GM12878 (cell line): Measurements from ENCODE around the gene KLHL1. TPM values are rescaled to one million over a fixed set of nuclear protein-coding genes. Genes with fewer than 3 reads are reported as not detected.

Source experiments
- ATAC-seq: fragments of 200-7000 bp; cut with Tn5 transposase; 3 replicates; pipeline ENCODE4 v1.9.1; 2020; ENCODE audit warnings: mild to moderate bottlenecking, moderate library complexity
- BruUV-seq: library from RNA; stranded (reverse); fragments of 400-500 nt; replicated peaks from 2 replicates; lab custom pipeline; 2021; lab: Mats Ljungman, UMichigan
- CTCF ChIA-PET: fragments of 300-600 bp; sonication (Branson Sonifier 250); formaldehyde crosslinking; extraction: SDS; loops from one replicate; lab custom pipeline; 2021; ENCODE audit warnings: inconsistent platforms; lab: Yijun Ruan, JAX
- POLR2A ChIA-PET: fragments of 350-600 bp; formaldehyde crosslinking; extraction: SDS; loops from one replicate; lab custom pipeline; 2021; ENCODE audit warnings: inconsistent platforms; lab: Charles Lee
- RAD21 ChIA-PET: fragments of 300-600 bp; sonication (Branson Sonifier 250); formaldehyde crosslinking; loops from one replicate; lab custom pipeline; 2023; ENCODE audit warnings: antibody characterized with exemption; ENCODE audit not compliant: unreplicated experiment; lab: Charles Lee
- SMC1A ChIA-PET: fragments of 300-600 bp; sonication (Branson Sonifier 250); formaldehyde crosslinking; loops from one replicate; lab custom pipeline; 2023; ENCODE audit not compliant: unreplicated experiment, uncharacterized antibody; lab: Charles Lee
- DNase-seq: peaks from one replicate; pipeline ENCODE4 v3.0.0-alpha.2; 2011; ENCODE audit warnings: low read depth, low spot score
- FAIRE-seq: peaks from 3 replicates; lab custom pipeline; 2011; peaks lifted over from hg19 to GRCh38; lab: Jason Lieb, UNC
- H2AFZ ChIP-seq: 2 replicates; pipeline ENCODE4 v1.6.0; 2011; ENCODE audit warnings: low read depth, low read length, control low read depth; ENCODE audit not compliant: control insufficient read depth
- H3K27ac ChIP-seq: 2 replicates; pipeline ENCODE4 v1.5.1; 2011; ENCODE audit warnings: control low read depth; ENCODE audit not compliant: control insufficient read depth, insufficient read depth
- H3K27me3 ChIP-seq, 2 experiments: replicated peaks in 1 of 2; 2 replicates each; pipeline versions ENCODE4 v1.6.0 to v1.6.1; 2011; ENCODE audit warnings: low read length in 1 of 2; ENCODE audit not compliant: control insufficient read depth in 2 of 2, insufficient read depth in 2 of 2
- H3K36me3 ChIP-seq, 2 experiments: 2 replicates each; pipeline ENCODE4 v1.5.1; 2011; ENCODE audit warnings: low read length in 1 of 2; ENCODE audit not compliant: control insufficient read depth in 2 of 2, insufficient read depth in 2 of 2
- H3K4me1 ChIP-seq: 2 replicates; pipeline ENCODE4 v1.6.1; 2011; ENCODE audit warnings: mild to moderate bottlenecking, low read length, moderate library complexity, mixed read lengths; ENCODE audit not compliant: control insufficient read depth, insufficient read depth
- H3K4me2 ChIP-seq: 2 replicates; pipeline ENCODE4 v1.6.0; 2011; ENCODE audit warnings: control low read depth; ENCODE audit not compliant: control insufficient read depth, insufficient read depth
- H3K4me3 ChIP-seq: fragments of 200-600 bp; sonication (generic); 2 replicates; pipeline ENCODE4 v1.5.1; 2016
- H3K79me2 ChIP-seq: 2 replicates; pipeline ENCODE4 v1.6.0; 2011; ENCODE audit warnings: low read length; ENCODE audit not compliant: control insufficient read depth, insufficient read depth
- H3K9ac ChIP-seq: 2 replicates; pipeline ENCODE4 v1.8.0; 2011; ENCODE audit warnings: low read length, control low read depth, mixed read lengths; ENCODE audit not compliant: control insufficient read depth, insufficient read depth
- H3K9me3 ChIP-seq: replicated peaks from 3 replicates; pipeline ENCODE4 v1.5.1; 2011; ENCODE audit warnings: mild to moderate bottlenecking, low read length; ENCODE audit not compliant: control insufficient read depth, insufficient read depth
- H4K20me1 ChIP-seq: 2 replicates; pipeline ENCODE4 v1.6.0; 2011; ENCODE audit not compliant: control insufficient read depth, insufficient read depth
- ATF7 ChIP-seq: fragments of 450-650 bp; IDR thresholded peaks from 2 replicates; pipeline ENCODE4 v1.6.1; 2016; ENCODE audit warnings: low read depth, mild to moderate bottlenecking
- BCL11A ChIP-seq: IDR thresholded peaks from 2 replicates; pipeline ENCODE4 v1.6.1; 2011; ENCODE audit warnings: low read depth, low read length
- CREM ChIP-seq: IDR thresholded peaks from 2 replicates; pipeline ENCODE4 v1.6.1; 2014; ENCODE audit warnings: antibody characterized with exemption, low read depth
- HDAC2 ChIP-seq: fragments of 200-600 bp; sonication (generic); IDR thresholded peaks from 2 replicates; pipeline ENCODE4 v1.6.1; 2017
- PML ChIP-seq: IDR thresholded peaks from 2 replicates; pipeline ENCODE4 v1.6.1; 2012; ENCODE audit warnings: low read length, inconsistent platforms
- POLR2AphosphoS5 ChIP-seq: IDR thresholded peaks from 2 replicates; pipeline ENCODE4 v1.6.1; 2011; ENCODE audit warnings: mild to moderate bottlenecking, low read length, inconsistent platforms
- ZNF24 ChIP-seq: fragments of 450-650 bp; IDR thresholded peaks from 2 replicates; pipeline ENCODE4 v1.6.1; 2017; ENCODE audit warnings: antibody characterized with exemption, mild to moderate bottlenecking
- WGBS: methylation state at CpG from one replicate; pipeline ENCODE4 v1.1.6; 2016; ENCODE audit warnings: low lambda C conversion rate; ENCODE audit not compliant: insufficient replicate concordance, insufficient coverage; ENCODE audit errors: missing lambda C conversion rate; 5-methylcytosine and 5-hydroxymethylcytosine counted together
- in situ Hi-C: fragments of 300-500 bp; cut with MboI; formaldehyde crosslinking; loops from 9 replicates; pipeline ENCODE4 v1.14.3; 2018; ENCODE audit warnings: mixed read lengths
- intact Hi-C: fragments of 100-400 bp; cut with micrococcal nuclease; formaldehyde crosslinking; loops from one replicate; pipeline ENCODE4 v1.14.2; 2022; ENCODE audit not compliant: unreplicated experiment
- polyA plus RNA-seq, 11 experiments: library from polyadenylated mRNA; depleted of rRNA in 4 of 11; unstranded in 6 of 11; stranded (reverse) in 5 of 11; fragments of >200 nt; fragmentation: Nextera tagmentation in 4 of 11; fragmentation: Illumina TruSeq in 1 of 11; extraction: Ambion mirVana in 4 of 11; extraction: Trizol in 1 of 11; gene quantifications; 1 replicate in 1 of 11; 2 replicates in 10 of 11; pipeline versions ENCODE4 v1.2.1 to v1.2.3, GENCODE V29; 2011 to 2016; ENCODE audit warnings: inconsistent platforms in 2 of 11, missing spikeins in 2 of 11, low read depth in 1 of 11
- total RNA-seq, 4 experiments: library from RNA; depleted of rRNA in 3 of 4; stranded (reverse); fragments of >200 nt in 3 of 4; fragmentation: Illumina TruSeq in 1 of 4; extraction: Trizol in 1 of 4; gene quantifications; 2 replicates each; pipeline versions ENCODE4 v1.2.1 to v1.2.3, GENCODE V29; 2013 to 2021

KLHL1 gene
- total and polyA plus RNA-seq, 10 of the 15 experiments (the other 5 are each of a cell fraction or from before 2014, with no cell fraction given): 0.02 to 0.13 (median 0.05) TPM; not detected in 2

- TF ChIP-seq PML: no peak
- no peak for TF ChIP-seq ATF7
- TF ChIP-seq BCL11A: no peak
Observed at GRCh38 chr13:69737129-69737935, 370.9 kb downstream of the KLHL1 start (continued).

GRCh38 chr13:69721631-69722030 is 386.6 kb downstream of the KLHL1 start:
- ATAC-seq (no peak), DNase-seq (no peak), FAIRE-seq (no peak)
- H3K9ac ChIP-seq: no peak overlapping the region
- TF ChIP-seq HDAC2: no peak
- no peak for TF ChIP-seq CREM
- TF ChIP-seq ZNF24: no peak
- TF ChIP-seq POLR2AphosphoS5: no peak
- H3K79me2 ChIP-seq: no peaks in the 10 kb centered on the region
- no peak overlapping the region for H3K4me2 ChIP-seq
- H3K27ac ChIP-seq: no peak overlapping the region
- RAD21 ChIA-PET: no interaction called here
- POLR2A ChIA-PET: no interaction called here
- no peaks in the 10 kb centered on the region for H3K36me3 ChIP-seq
- H3K9me3 ChIP-seq: no peaks in the 10 kb centered on the region
- no TSS peak for BruUV-seq
- no peaks in the 10 kb centered on the region for H3K27me3 ChIP-seq
- H2AFZ ChIP-seq: no peak overlapping the region
- CTCF ChIA-PET: interaction anchor here (1.1 kb wide), 1 partner anchor 46 kb away, joined by 3 read pairs; no protein-coding TSS in a partner anchor
- intact Hi-C loops: no loop called here
- no peak overlapping the region for H3K4me3 ChIP-seq
- 94% methylated on average over 1 of the region's 1 CpG for WGBS
- no peaks in the 10 kb centered on the region for H3K4me1 ChIP-seq
- in situ Hi-C loops: no loop called here
- SMC1A ChIA-PET: interaction anchor here (0.8 to 0.9 kb wide), 2 partner anchors 12 to 167 kb away, joined by 3 to 4 read pairs; no protein-coding TSS in a partner anchor
- H4K20me1 ChIP-seq: no peaks in the 10 kb centered on the region
